NCI-H226 (cell line): ENCODE results near the gene DBNDD1.
"Not testable (repeated sequence)": the region's sequence is repeated elsewhere in the genome, so short reads cannot be mapped to it uniquely, and the experiment has no call there.

Source experiments
- DNase-seq: peaks from one replicate; pipeline ENCODE4 v3.0.0-alpha.2; 2015

DBNDD1 gene

GRCh38 chr16:90018652-90019542 is at the start of gene DBNDD1:
Gene DBNDD1 (minus strand): TSS chr16:90019456. CDS start chr16:90019341, 115 bp downstream.
- DNase-seq, result no peak

GRCh38 chr16:90061437-90061836 is 42.2 kb upstream of the DBNDD1 start:
- no peak for DNase-seq

- peak; percentile 42 for DNase-seq
These were observed 38.5 kb upstream of the DBNDD1 start for GRCh38 chr16:90057738-90058173.

- not testable (repeated sequence) for DNase-seq
These were observed 37.3 kb upstream of the DBNDD1 start for GRCh38 chr16:90056521-90056920.

GRCh38 chr16:90055371-90055770 is 36.1 kb upstream of the DBNDD1 start:
- DNase-seq, result no peak

GRCh38 chr16:90054554-90054953 is 35.3 kb upstream of the DBNDD1 start:
- no peak for DNase-seq

- DNase-seq, result no peak
These were observed 34.7 kb upstream of the DBNDD1 start for GRCh38 chr16:90053902-90054500.

GRCh38 chr16:90050969-90051368 is 31.7 kb upstream of the DBNDD1 start:
- DNase-seq, result no peak

- DNase-seq, result no peak
These were observed 29.6 kb upstream of the DBNDD1 start for GRCh38 chr16:90048737-90049330.

- no peak for DNase-seq
These were observed 29.1 kb upstream of the DBNDD1 start for GRCh38 chr16:90048347-90048722.

GRCh38 chr16:90047714-90048346 is 28.6 kb upstream of the DBNDD1 start:
- DNase-seq, result no peak

GRCh38 chr16:90046971-90047713 is 27.9 kb upstream of the DBNDD1 start:
- peak; percentile 43 for DNase-seq

- DNase-seq, result no peak
These were observed 27.1 kb upstream of the DBNDD1 start for GRCh38 chr16:90046122-90046970.

GRCh38 chr16:90044111-90044551 is 24.9 kb upstream of the DBNDD1 start:
- peak; percentile 29 for DNase-seq

GRCh38 chr16:90043526-90043925 is 24.3 kb upstream of the DBNDD1 start:
- DNase-seq, result no peak

- DNase-seq, result no peak
These were observed 23.8 kb upstream of the DBNDD1 start for GRCh38 chr16:90042946-90043514.

- no peak for DNase-seq
These were observed 22.7 kb upstream of the DBNDD1 start for GRCh38 chr16:90041896-90042473.

GRCh38 chr16:90040152-90041023 is 21.1 kb upstream of the DBNDD1 start:
- no peak for DNase-seq

- DNase-seq, result no peak
These were observed 18.0 kb upstream of the DBNDD1 start for GRCh38 chr16:90037276-90037675.

- no peak for DNase-seq
These were observed 16.6 kb upstream of the DBNDD1 start for GRCh38 chr16:90035902-90036301.
